GM20000 (cell line): Measurements from ENCODE around the gene HLA-A.
"Not testable (repeated sequence)": the region's sequence is repeated elsewhere in the genome, so short reads cannot be mapped to it uniquely, and the experiment has no call there.

Experiments
- DNase-seq: peaks from one replicate; pipeline ENCODE4 v3.0.0; 2012; ENCODE audit warnings: low spot score
- CTCF ChIP-seq: IDR thresholded peaks from 2 replicates; pipeline ENCODE4 v1.5.1; 2012; ENCODE audit warnings: mild to moderate bottlenecking, control low read depth; ENCODE audit errors: extremely low read depth, missing control alignments

HLA-A gene

GRCh38 chr6:29976588-29977424, 34.5 kb downstream of the HLA-A start:
- peak; percentile 69 for DNase-seq
- peak; percentile 55 for TF ChIP-seq CTCF

- no peak for TF ChIP-seq CTCF
- no peak for DNase-seq
Measured at GRCh38 chr6:29977425-29977727, 35.0 kb downstream of the HLA-A start.

GRCh38 chr6:29980013-29980412, 37.7 kb downstream of the HLA-A start:
- DNase-seq: not testable (repeated sequence)

GRCh38 chr6:29980511-29980910, 38.2 kb downstream of the HLA-A start:
- DNase-seq: no peak
- TF ChIP-seq CTCF: no peak

GRCh38 chr6:29981211-29981812, 39.0 kb downstream of the HLA-A start:
- TF ChIP-seq CTCF: no peak
- DNase-seq: no peak

GRCh38 chr6:29982097-29982496, 39.8 kb downstream of the HLA-A start:
- DNase-seq: no peak
- TF ChIP-seq CTCF: no peak

- no peak for DNase-seq
- TF ChIP-seq CTCF: no peak
Measured at GRCh38 chr6:29984232-29984631, 41.9 kb downstream of the HLA-A start.

GRCh38 chr6:29984992-29985391, 42.7 kb downstream of the HLA-A start:
- DNase-seq: no peak
- no peak for TF ChIP-seq CTCF
